HG03097 (cell line): ENCODE measurements around the gene COQ4.
A peak's percentile ranks its signal among the peaks of the same experiment; 100 is the strongest.

ENCODE experiments used
- ATAC-seq: cut with Tn5 transposase; IDR thresholded peaks from one replicate; pipeline ENCODE4 v1.9.1; 2021; ENCODE audit not compliant: unreplicated experiment, low FRiP score

Gene COQ4

GRCh38 chr9:128339761-128340690 lies 17.4 kb downstream of the COQ4 start, which contains the start of gene SLC27A4:
TSS of gene SLC27A4 (plus strand) at chr9:128340527. CDS start at chr9:128343133, 2,606 bp downstream.
- peak; percentile 75 for ATAC-seq

- ATAC-seq = peak; percentile 21
Observed at GRCh38 chr9:128340691-128341434, 18.2 kb downstream of the COQ4 start.

GRCh38 chr9:128341435-128341849 lies 18.8 kb downstream of the COQ4 start:
- ATAC-seq = no peak

- no peak for ATAC-seq
Observed at GRCh38 chr9:128342971-128343680, 20.5 kb downstream of the COQ4 start.

GRCh38 chr9:128343855-128344254 lies 21.2 kb downstream of the COQ4 start:
- no peak for ATAC-seq

GRCh38 chr9:128344931-128345605 lies 22.4 kb downstream of the COQ4 start:
- no peak for ATAC-seq

DNA sequence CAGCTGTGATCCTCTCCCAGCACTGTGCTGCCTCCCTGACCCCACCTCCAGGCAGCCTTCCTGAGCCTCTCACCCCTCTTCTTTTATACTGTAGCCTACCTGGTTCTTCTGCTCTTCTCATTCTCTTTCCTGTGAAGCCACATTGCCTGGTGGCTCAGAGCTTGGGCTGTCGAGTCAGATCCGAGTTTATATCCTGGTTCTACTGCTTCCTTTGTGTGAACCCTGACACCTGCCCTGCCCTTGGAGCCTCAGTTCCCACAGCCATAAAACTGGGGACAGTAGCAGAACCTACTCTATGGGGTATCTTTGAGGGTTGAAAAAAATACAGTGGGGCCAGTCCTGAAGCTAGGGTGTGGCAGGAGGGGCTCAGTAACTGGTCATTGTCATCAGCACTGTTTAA lies 26.5 kb downstream of the COQ4 start:
- ATAC-seq = no peak

- no peak for ATAC-seq
Observed at GRCh38 chr9:128349772-128350171, 27.1 kb downstream of the COQ4 start.

DNA sequence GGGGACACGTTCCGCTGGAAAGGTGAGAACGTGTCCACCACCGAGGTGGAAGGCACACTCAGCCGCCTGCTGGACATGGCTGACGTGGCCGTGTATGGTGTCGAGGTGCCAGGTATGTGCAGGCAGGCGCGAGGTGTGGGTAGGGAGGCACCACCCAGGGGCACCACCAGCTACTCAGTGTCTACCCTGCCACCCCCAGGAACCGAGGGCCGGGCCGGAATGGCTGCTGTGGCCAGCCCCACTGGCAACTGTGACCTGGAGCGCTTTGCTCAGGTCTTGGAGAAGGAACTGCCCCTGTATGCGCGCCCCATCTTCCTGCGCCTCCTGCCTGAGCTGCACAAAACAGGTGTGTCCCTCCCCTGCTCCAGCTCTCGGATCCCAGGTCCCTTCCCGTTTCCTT lies 32.8 kb downstream of the COQ4 start:
- no peak for ATAC-seq

DNA sequence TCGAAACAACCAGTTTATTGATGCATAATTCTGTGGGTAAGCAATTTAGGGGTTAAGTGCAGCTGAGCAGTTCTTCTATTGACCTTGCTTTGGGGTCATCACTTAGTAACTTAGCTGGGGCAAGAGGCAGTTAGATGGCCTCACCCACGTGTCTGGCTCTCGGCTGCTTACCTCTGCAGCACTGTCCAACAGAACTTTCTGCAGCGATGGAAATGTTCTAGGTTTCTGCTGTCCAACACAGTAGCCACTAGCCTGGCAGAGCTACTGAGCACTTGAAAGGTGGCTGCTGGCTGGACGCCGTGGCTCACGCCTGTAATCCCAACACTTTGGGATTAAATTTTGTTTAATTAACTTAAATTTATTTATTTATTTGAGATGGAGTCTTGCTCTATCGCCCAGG lies 35.5 kb downstream of the COQ4 start:
- ATAC-seq = no peak

- no peak for ATAC-seq
Observed at GRCh38 chr9:128358861-128359260, 36.2 kb downstream of the COQ4 start.

DNA sequence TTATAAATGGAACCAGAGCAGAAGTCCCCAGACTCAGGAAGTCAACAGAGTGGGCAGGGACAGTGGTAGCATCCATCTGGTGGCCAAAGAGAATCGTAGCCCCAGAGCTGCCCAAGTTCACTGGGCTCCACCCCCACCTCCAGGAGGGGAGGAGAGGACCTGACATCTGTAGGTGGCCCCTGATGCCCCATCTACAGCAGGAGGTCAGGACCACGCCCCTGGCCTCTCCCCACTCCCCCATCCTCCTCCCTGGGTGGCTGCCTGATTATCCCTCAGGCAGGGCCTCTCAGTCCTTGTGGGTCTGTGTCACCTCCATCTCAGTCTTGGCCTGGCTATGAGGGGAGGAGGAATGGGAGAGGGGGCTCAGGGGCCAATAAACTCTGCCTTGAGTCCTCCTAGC lies 38.2 kb downstream of the COQ4 start:
- no peak for ATAC-seq

DNA sequence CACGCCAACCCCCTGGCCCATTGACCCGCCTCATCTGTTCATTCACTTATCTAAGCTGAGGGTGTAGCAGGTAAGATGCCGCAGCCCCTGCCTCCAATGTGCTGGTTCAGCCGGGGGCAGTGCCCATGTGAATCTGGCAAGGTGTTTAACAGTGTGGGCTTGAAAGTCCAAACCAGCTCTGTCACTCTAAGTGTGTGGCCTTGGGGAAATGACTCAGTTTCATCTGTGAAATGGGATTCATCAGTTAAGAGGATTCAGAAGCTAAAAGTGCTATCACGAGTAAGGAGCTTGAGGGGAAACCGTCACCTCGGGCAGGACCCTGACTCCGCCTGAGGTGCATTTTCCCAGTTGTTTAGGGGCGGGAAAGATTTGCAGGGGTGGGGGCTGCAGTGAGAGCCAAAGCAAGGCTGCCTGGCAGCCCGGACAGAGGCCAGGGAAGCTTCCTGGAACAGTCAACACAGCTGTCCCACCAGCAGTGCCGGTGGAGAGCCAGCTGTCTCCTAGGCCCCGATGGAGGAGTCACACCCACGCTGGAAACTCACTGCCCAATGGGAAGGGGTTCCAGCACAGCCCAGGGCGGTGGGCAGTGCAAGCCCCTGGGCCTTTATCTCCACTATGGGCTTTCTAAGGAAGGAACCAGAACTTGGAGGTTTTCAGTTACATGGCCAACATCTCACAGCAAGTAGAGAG lies 38.8 kb downstream of the COQ4 start:
- no peak for ATAC-seq

- peak; percentile 60 for ATAC-seq
Observed at GRCh38 chr9:128361986-128362646, 39.5 kb downstream of the COQ4 start.

DNA sequence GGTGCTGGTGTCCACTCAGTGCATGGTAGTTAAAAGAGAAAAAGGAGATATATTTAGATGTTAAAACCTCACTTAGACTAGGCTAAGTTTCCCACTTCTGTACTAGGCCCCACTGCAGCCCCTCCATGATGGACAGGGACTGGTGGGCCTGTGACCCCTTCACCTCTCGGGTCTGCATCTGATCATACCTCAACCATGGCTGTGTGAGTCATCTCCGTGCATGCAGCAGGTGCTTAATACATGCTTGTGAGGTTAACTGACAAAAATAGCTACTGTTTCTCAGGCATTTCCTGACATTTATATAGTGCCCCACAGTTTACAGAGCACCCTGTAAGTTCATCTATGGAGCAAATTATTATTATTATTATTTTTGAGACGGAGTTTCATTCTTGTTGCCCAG lies 40.1 kb downstream of the COQ4 start:
- no peak for ATAC-seq

GRCh38 chr9:128365525-128365924 lies 42.9 kb downstream of the COQ4 start:
- no peak for ATAC-seq

GRCh38 chr9:128369024-128369706 lies 46.5 kb downstream of the COQ4 start:
- ATAC-seq = no peak

DNA sequence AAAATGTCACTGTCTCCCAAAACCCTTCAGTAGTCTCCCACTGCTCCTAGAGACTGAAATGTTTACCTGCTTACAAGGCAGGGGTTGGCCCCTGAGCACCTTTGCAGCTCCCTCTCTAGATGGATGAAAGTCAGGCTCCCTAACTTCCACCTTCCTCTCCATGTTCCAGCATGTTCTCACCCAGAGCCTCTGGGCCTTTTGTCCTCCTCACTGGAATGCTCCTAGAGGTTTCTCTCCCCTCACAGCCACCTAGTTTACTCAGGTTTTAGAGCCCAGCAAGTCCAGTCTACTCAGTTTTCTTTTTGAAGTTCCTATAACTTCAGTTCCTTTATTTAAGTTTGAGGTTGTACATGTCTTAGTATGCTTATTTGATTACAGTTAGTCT lies 47.7 kb downstream of the COQ4 start:
- ATAC-seq = no peak
